Spleen (tissue), 11 donors: ENCODE data around the gene UBE2K. TPM values are rescaled to one million over a fixed set of nuclear protein-coding genes. Genes with fewer than 3 reads are reported as not detected.
"Not testable (repeated sequence)": the region's sequence is repeated elsewhere in the genome, so short reads cannot be mapped to it uniquely, and the experiment has no call there.

Experiments used
- DNase-seq: peaks from one replicate; pipeline ENCODE4 v3.0.0-alpha.2; 2020
- H3K27ac ChIP-seq, 8 donors: fragments of 200-600 bp; sonication (generic) in 7 of 8; 1 replicate in 4 of 8; 2 replicates in 4 of 8; pipeline versions ENCODE4 v1.5.0 to v1.8.0; 2016 to 2021; ENCODE audit warnings: inconsistent platforms in 4 of 8, mild to moderate bottlenecking in 4 of 8, moderate library complexity in 1 of 8
- H3K27me3 ChIP-seq, 7 donors: fragments of 200-600 bp; sonication (generic) in 6 of 7; replicated peaks in 1 of 7; 1 replicate in 4 of 7; 2 replicates in 3 of 7; pipeline versions ENCODE4 v1.5.0 to v1.8.0; 2016 to 2021; ENCODE audit warnings: inconsistent platforms in 3 of 7, mild to moderate bottlenecking in 1 of 7
- H3K36me3 ChIP-seq, 6 donors: fragments of 200-600 bp; sonication (generic) in 5 of 6; 1 replicate in 4 of 6; 2 replicates in 2 of 6; pipeline versions ENCODE4 v1.5.0 to v1.8.0; 2016 to 2021; ENCODE audit warnings: inconsistent platforms in 2 of 6
- H3K4me1 ChIP-seq, 6 donors: fragments of 200-600 bp; sonication (generic) in 5 of 6; 1 replicate in 3 of 6; 2 replicates in 3 of 6; pipeline versions ENCODE4 v1.5.0 to v1.8.0; 2016 to 2021; ENCODE audit warnings: inconsistent platforms in 3 of 6
- H3K4me3 ChIP-seq, 8 donors: fragments of 200-600 bp; sonication (generic) in 7 of 8; 1 replicate in 4 of 8; 2 replicates in 4 of 8; pipeline versions ENCODE4 v1.5.0 to v1.8.0; 2016 to 2021; ENCODE audit warnings: inconsistent platforms in 4 of 8, mild to moderate bottlenecking in 4 of 8, moderate library complexity in 2 of 8
- H3K9me3 ChIP-seq, 8 donors: fragments of 200-600 bp; sonication (generic) in 7 of 8; 1 replicate in 4 of 8; 2 replicates in 4 of 8; pipeline versions ENCODE4 v1.5.0 to v1.8.0; 2016 to 2021; ENCODE audit warnings: inconsistent platforms in 4 of 8
- CTCF ChIP-seq, 11 experiments: fragments of 200-600 bp in 7 of 11; fragments of 450-650 bp in 4 of 11; sonication (generic) in 4 of 11; IDR thresholded peaks in 8 of 11; conservative IDR thresholded peaks in 3 of 11; 1 replicate in 7 of 11; 2 replicates in 4 of 11; pipeline versions ENCODE4 v1.4.0 to v1.8.0; 2016 to 2021; ENCODE audit warnings: antibody characterized with exemption in 11 of 11, inconsistent platforms in 4 of 11, mild to moderate bottlenecking in 1 of 11
- POLR2A ChIP-seq, 3 donors: fragments of 450-650 bp; IDR thresholded peaks; one replicate each; pipeline ENCODE4 v1.5.1; 2017; ENCODE audit warnings: antibody characterized with exemption in 3 of 3, mild to moderate bottlenecking in 1 of 3
- POLR2AphosphoS5 ChIP-seq, 3 donors: sonication (generic); formaldehyde crosslinking; IDR thresholded peaks; one replicate each; pipeline ENCODE4 v1.5.1; 2017; ENCODE audit warnings: antibody characterized with exemption in 3 of 3
- WGBS, 5 donors: extraction: QIAGEN DNeasy Blood & Tissue Kit in 3 of 5; methylation state at CpG; one replicate each; pipeline versions ENCODE4 v1.1.5 to v1.1.7; 2013 to 2018; 5-methylcytosine and 5-hydroxymethylcytosine counted together
- intact Hi-C: fragments of 100-400 bp; cut with DNase I; formaldehyde crosslinking; loops from one replicate; pipeline ENCODE4 v1.15.0; 2023; ENCODE audit warnings: low total_unique reads
- polyA plus RNA-seq, 3 donors: library from polyadenylated mRNA; stranded (reverse); fragments of 200-250 nt; gene quantifications; one replicate each; pipeline ENCODE4 v1.2.1, GENCODE V29; 2013
- total RNA-seq, 7 donors: library from RNA; depleted of rRNA in 3 of 7; stranded (reverse); fragments of >200 nt in 3 of 7; fragmentation: NEBNext Ultra II Directional in 4 of 7; extraction: Animal tissue kit (Norgen Biotek cat#: 25700) in 4 of 7; gene quantifications; one replicate each; pipeline versions ENCODE4 v1.1.0 to v1.2.1, GENCODE V29; 2016 to 2021
- donor health status: healthy with polysubstance abuse.
- donor health status: DM: no; HTN: no; CAD: no; lungs with moderate emphysema.
- donor health status: DM: no; HTN: no; CAD: no.
- donor health status: Bipolar disorder and iron deficiency.
- donor health status: healthy.
- donor health status: DM: no; HTN: no; CAD: no.
- donor health status: DM: yes; HTN: yes; CAD: no.

UBE2K gene
- total and polyA plus RNA-seq, 10 donors, result 22.7 to 48.8 (median 27.1) TPM

GRCh38 chr4:39681003-39681402, 16.9 kb upstream of the UBE2K start:
- DNase-seq, H3K36me3 ChIP-seq, H3K9me3 ChIP-seq, intact Hi-C loops, H3K27ac ChIP-seq, H3K27me3 ChIP-seq, H3K4me3 ChIP-seq: not testable (repeated sequence)
- H3K4me1 ChIP-seq, result peaks cover 0 to 13% (median 0%) of the 10 kb centered on the region in 6 donors
- 78 to 84% (median 82%) methylated on average over 2 of the region's 2 CpGs for WGBS, 5 donors

GRCh38 chr4:39682138-39682537, 15.8 kb upstream of the UBE2K start:
- no peak for DNase-seq
- H3K36me3 ChIP-seq, result no peaks in the 10 kb centered on the region
- H3K4me3 ChIP-seq, result no peak overlapping the region
- TF ChIP-seq POLR2AphosphoS5 (IDR thresholded peaks at IDR 0.05) (no peak), POLR2A (IDR thresholded peaks at IDR 0.05) (no peak), CTCF (IDR thresholded peaks at IDR 0.05 in 8 of 11, conservative IDR thresholded peaks at IDR 0.05 in 3 of 11) (no peak)
- peak overlapping the region in 2 of 8 donors; percentile 22 to 31 for H3K27ac ChIP-seq
- H3K4me1 ChIP-seq, result peaks cover 0 to 16% (median 0%) of the 10 kb centered on the region in 6 donors
- no peaks in the 10 kb centered on the region for H3K9me3 ChIP-seq
- no peaks in the 10 kb centered on the region for H3K27me3 ChIP-seq
- intact Hi-C loops, result no loop called here
- 44 to 69% (median 53%) methylated on average over 2 of the region's 2 CpGs for WGBS, 5 donors

GRCh38 chr4:39685990-39686389, 11.9 kb upstream of the UBE2K start:
- WGBS, 5 donors, result 0 to 33% (median 0%) methylated on average over 1 of the region's 1 CpG
- Histone ChIP-seq H3K36me3 (no peaks in the 10 kb centered on the region), H3K4me1 (peaks cover 0 to 18% (median 0%) of the 10 kb centered on the region in 6 donors), H3K4me3 (no peak overlapping the region), H3K27me3 (no peaks in the 10 kb centered on the region), H3K9me3 (no peaks in the 10 kb centered on the region), H3K27ac (no peak overlapping the region)
- intact Hi-C loops, result no loop called here
- DNase-seq, result no peak
- no peak for TF ChIP-seq POLR2A (IDR thresholded peaks at IDR 0.05)
- TF ChIP-seq POLR2AphosphoS5 (IDR thresholded peaks at IDR 0.05), result no peak
- TF ChIP-seq CTCF (IDR thresholded peaks at IDR 0.05 in 8 of 11, conservative IDR thresholded peaks at IDR 0.05 in 3 of 11), result no peak

GRCh38 chr4:39687014-39687413, 10.9 kb upstream of the UBE2K start:
- Histone ChIP-seq H3K4me1 (peaks cover 0 to 13% (median 0%) of the 10 kb centered on the region in 6 donors), H3K27ac (no peak overlapping the region), H3K36me3 (no peaks in the 10 kb centered on the region), H3K9me3 (no peaks in the 10 kb centered on the region), H3K4me3 (no peak overlapping the region), H3K27me3 (no peaks in the 10 kb centered on the region)
- intact Hi-C loops, result no loop called here
- DNase-seq, result no peak
- no peak for TF ChIP-seq POLR2A (IDR thresholded peaks at IDR 0.05)
- no peak for TF ChIP-seq CTCF (IDR thresholded peaks at IDR 0.05 in 8 of 11, conservative IDR thresholded peaks at IDR 0.05 in 3 of 11)
- TF ChIP-seq POLR2AphosphoS5 (IDR thresholded peaks at IDR 0.05), result no peak

- Histone ChIP-seq H3K36me3 (no peaks in the 10 kb centered on the region), H3K27ac (no peak overlapping the region), H3K9me3 (no peaks in the 10 kb centered on the region), H3K27me3 (no peaks in the 10 kb centered on the region), H3K4me1 (peaks cover 0 to 5% (median 0%) of the 10 kb centered on the region in 6 donors), H3K4me3 (no peak overlapping the region)
- DNase-seq, result no peak
- 70 to 81% (median 76%) methylated on average over 7 of the region's 7 CpGs for WGBS, 5 donors
- intact Hi-C loops, result no loop called here
- TF ChIP-seq CTCF (IDR thresholded peaks at IDR 0.05 in 8 of 11, conservative IDR thresholded peaks at IDR 0.05 in 3 of 11) (no peak), POLR2AphosphoS5 (IDR thresholded peaks at IDR 0.05) (no peak), POLR2A (IDR thresholded peaks at IDR 0.05) (no peak)
Measured at GRCh38 chr4:39689970-39690369, 8.0 kb upstream of the UBE2K start.
